GM21619 (cell line): ENCODE measurements around the gene ME3.
"Not testable (repeated sequence)": the region's sequence is repeated elsewhere in the genome, so short reads cannot be mapped to it uniquely, and the experiment has no call there.

Experiments used
- ATAC-seq: cut with Tn5 transposase; IDR thresholded peaks from one replicate; pipeline ENCODE4 v1.9.1; 2021; ENCODE audit not compliant: unreplicated experiment

The ME3 gene

DNA sequence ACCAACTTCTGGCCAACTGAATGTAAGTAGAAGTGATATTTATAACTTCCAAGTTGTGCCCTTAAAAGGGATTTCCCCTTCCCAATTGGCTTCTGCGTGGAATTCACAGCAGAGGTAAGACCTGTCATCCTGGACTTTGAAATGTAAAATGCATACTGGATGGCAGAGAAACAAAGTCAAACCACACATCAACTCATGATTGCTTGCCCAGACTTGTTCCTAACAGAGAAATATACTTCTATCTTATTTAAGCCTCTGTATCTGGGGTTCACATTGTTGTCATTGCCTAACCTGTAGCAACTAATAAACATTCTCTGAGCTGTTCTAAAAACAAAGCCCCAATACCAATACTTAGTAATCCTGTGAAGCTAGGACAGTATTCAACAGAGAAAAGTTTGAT, 6.2 kb downstream of the ME3 start:
- no peak for ATAC-seq

DNA sequence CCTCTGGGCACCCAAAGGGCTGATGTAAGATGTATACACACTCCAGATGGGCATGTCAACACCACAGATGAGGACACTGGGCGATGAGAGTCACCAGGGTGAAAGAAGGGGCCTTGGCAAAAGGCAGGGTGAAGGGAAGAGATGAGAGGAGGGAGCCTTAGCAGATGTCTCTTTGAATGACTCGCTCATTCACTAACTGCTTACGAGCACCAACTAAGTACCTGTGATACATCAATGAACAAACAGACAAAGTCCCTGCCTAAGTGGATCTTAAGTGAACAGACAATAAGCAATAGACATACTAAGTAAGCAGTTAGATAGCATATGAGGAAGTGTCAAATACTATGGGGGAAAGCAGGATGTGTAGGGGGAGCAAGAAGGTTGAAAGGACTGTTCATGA, 7.5 kb downstream of the ME3 start:
- no peak for ATAC-seq

DNA sequence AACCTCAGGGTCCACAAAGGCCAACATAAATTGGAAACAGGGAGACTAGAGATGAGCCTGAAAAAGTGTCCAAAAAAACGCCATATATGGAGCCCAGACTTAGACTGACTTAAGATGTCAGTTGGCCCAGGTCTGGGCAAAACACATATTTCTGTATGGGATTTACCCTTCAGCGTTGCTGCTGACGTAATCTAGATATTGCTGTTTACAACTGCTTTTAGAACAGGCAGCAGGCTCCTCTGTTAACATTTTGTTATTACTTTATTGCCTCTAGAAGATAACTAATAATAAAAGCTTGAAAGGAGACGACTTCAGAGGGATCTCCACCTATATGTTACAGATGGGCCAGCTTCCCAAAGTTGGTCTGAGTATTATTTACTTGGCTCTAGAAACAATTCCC, 8.7 kb downstream of the ME3 start:
- ATAC-seq, result no peak

GRCh38 chr11:86663291-86663690, 9.1 kb downstream of the ME3 start:
- no peak for ATAC-seq

- no peak for ATAC-seq
Observed at GRCh38 chr11:86660736-86661135, 11.7 kb downstream of the ME3 start.

DNA sequence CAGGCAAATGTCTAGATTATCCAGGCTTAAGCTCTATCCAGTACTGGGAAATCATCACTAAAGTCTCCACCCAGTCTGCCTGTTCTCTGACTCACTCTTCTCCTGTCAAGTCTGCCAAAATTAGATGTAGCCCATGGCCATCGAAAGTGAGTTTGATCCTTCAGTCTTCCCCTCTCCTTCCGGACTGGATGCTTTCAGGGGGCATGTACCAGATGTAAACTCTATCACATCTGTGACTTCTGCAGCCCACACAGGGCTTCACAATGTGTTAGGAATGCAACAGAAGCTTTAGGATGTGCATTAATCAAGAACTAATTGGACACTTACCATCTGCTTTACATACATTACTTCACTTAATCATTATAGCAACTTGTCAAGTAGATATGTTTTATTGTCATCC, 12.3 kb downstream of the ME3 start:
- no peak for ATAC-seq

GRCh38 chr11:86658534-86658933, 13.9 kb downstream of the ME3 start:
- no peak for ATAC-seq

DNA sequence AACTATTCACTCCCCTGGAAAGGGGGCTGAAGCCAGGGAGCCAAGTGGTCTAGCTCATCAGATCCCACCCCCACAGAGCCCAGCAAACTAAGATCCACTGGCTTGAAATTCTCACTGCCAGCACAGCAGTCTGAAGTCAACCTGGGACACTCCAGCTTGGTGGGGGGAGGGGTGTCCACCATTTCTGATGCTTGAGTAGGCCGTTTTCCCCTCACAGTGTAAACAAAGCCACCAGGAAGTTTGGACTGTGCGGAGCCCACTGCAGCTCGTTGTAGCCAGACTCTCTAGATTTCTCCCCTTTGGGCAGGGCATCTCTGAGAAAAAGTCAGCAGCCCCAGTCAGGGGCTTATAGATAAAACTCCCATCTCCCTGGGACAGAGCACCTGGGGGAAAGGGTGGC, 27.2 kb downstream of the ME3 start:
- not testable (repeated sequence) for ATAC-seq

GRCh38 chr11:86644291-86644690, 28.1 kb downstream of the ME3 start:
- ATAC-seq, result no peak

DNA sequence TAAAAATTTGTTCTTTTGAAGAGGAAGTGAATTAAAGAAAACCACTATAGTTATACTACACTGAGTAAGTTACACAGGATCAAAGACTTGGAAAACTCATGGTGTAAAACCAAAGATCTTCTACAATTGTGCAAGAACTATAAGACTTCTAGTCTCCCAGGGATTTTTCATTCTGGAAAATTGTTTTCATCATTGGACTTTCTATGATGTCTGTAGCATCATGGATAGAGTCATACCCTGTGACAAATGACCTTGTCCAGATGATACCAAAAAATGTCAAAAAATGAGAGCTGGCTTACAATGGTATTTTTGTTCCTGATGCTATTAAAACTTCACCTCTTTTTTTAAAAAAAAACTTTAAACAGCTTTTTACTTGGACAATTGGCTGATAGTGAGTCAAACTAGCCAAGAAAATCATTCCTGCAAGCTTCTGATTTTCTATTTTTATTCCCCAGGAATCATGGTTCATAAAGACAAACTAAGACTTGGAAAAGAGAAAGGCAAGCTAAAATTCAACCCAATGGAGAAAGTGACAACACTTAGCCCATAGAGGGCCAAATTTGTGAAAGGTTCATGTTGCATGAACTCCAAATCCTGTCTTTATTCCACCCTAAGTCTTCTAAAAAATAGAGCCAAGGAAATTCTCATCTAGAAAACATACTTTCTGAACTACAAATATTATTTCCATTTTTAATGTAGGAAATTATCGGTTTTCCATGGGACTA, 30.7 kb downstream of the ME3 start:
- ATAC-seq, result no peak

- ATAC-seq, result no peak
Observed at GRCh38 chr11:86639137-86639536, 33.3 kb downstream of the ME3 start.

- no peak for ATAC-seq
Observed at GRCh38 chr11:86638673-86639072, 33.7 kb downstream of the ME3 start.

- ATAC-seq, result no peak
Observed at GRCh38 chr11:86637988-86638387, 34.4 kb downstream of the ME3 start.

- ATAC-seq, result no peak
Observed at GRCh38 chr11:86636275-86636674, 36.1 kb downstream of the ME3 start.

GRCh38 chr11:86632499-86633269, 39.7 kb downstream of the ME3 start:
- peak; percentile 76 for ATAC-seq

DNA sequence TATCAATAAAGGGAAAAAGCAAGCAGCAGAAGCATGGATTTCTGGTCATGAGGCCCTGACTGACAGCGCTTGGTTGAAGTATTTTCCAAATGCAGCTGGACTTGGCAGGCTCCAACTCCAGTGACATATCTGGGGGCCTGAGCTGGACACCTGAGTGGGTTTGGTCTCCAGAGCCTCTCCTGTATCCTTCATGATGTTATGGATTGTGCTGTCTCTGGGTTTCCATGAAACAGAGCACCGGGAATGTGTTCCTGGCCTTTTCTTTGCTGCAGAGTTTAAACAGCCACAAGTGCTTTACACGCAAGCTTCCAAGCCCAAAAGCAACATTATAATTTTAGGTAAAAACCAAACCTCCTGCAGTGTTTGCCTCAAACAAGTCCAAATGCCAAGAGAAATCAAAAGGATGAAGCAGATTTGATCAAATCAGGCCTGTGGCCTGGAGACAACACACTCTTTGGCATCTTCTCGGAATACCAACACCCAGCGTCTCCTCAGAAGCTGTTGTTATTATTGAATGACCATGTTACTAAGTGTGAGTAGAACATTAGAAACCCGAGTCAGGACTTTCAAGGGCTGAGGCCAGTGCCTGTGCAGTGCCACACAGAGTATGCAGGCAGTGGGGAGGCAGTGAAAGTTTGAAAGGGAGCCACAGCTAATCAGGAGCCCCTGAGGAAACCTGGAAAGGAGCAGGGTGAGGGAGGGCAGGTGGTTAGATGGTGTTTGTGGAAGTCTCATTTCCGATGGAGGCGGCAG, 42.0 kb downstream of the ME3 start:
- ATAC-seq, result no peak

GRCh38 chr11:86629045-86629706, 43.2 kb downstream of the ME3 start:
- no peak for ATAC-seq

GRCh38 chr11:86627776-86628455, 44.5 kb downstream of the ME3 start:
- ATAC-seq, result no peak

GRCh38 chr11:86625981-86626380, 46.4 kb downstream of the ME3 start:
- peak; percentile 7 for ATAC-seq

GRCh38 chr11:86625544-86625943, 46.9 kb downstream of the ME3 start:
- peak; percentile 58 for ATAC-seq

- no peak for ATAC-seq
Observed at GRCh38 chr11:86624366-86624765, 48.0 kb downstream of the ME3 start.
